GM12878 (cell line): ENCODE data around the gene CD68. TPM values are rescaled to one million over a fixed set of nuclear protein-coding genes. Genes with fewer than 3 reads are reported as not detected.
A peak's percentile ranks its signal among the peaks of the same experiment; 100 is the strongest.

Experiments
- ATAC-seq: fragments of 200-7000 bp; cut with Tn5 transposase; 3 replicates; pipeline ENCODE4 v1.9.1; 2020; ENCODE audit warnings: mild to moderate bottlenecking, moderate library complexity
- BruUV-seq: library from RNA; stranded (reverse); fragments of 400-500 nt; replicated peaks from 2 replicates; lab custom pipeline; 2021; lab: Mats Ljungman, UMichigan
- CTCF ChIA-PET: fragments of 300-600 bp; sonication (Branson Sonifier 250); formaldehyde crosslinking; extraction: SDS; loops from one replicate; lab custom pipeline; 2021; ENCODE audit warnings: inconsistent platforms; lab: Yijun Ruan, JAX
- POLR2A ChIA-PET: fragments of 350-600 bp; formaldehyde crosslinking; extraction: SDS; loops from one replicate; lab custom pipeline; 2021; ENCODE audit warnings: inconsistent platforms; lab: Charles Lee
- RAD21 ChIA-PET: fragments of 300-600 bp; sonication (Branson Sonifier 250); formaldehyde crosslinking; loops from one replicate; lab custom pipeline; 2023; ENCODE audit warnings: antibody characterized with exemption; ENCODE audit not compliant: unreplicated experiment; lab: Charles Lee
- SMC1A ChIA-PET: fragments of 300-600 bp; sonication (Branson Sonifier 250); formaldehyde crosslinking; loops from one replicate; lab custom pipeline; 2023; ENCODE audit not compliant: unreplicated experiment, uncharacterized antibody; lab: Charles Lee
- DNase-seq: peaks from one replicate; pipeline ENCODE4 v3.0.0-alpha.2; 2011; ENCODE audit warnings: low read depth, low spot score
- FAIRE-seq: peaks from 3 replicates; lab custom pipeline; 2011; peaks lifted over from hg19 to GRCh38; lab: Jason Lieb, UNC
- H2AFZ ChIP-seq: 2 replicates; pipeline ENCODE4 v1.6.0; 2011; ENCODE audit warnings: low read depth, low read length, control low read depth; ENCODE audit not compliant: control insufficient read depth
- H3K27ac ChIP-seq: 2 replicates; pipeline ENCODE4 v1.5.1; 2011; ENCODE audit warnings: control low read depth; ENCODE audit not compliant: control insufficient read depth, insufficient read depth
- H3K27me3 ChIP-seq, 2 experiments: replicated peaks in 1 of 2; 2 replicates each; pipeline versions ENCODE4 v1.6.0 to v1.6.1; 2011; ENCODE audit warnings: low read length in 1 of 2; ENCODE audit not compliant: control insufficient read depth in 2 of 2, insufficient read depth in 2 of 2
- H3K36me3 ChIP-seq, 2 experiments: 2 replicates each; pipeline ENCODE4 v1.5.1; 2011; ENCODE audit warnings: low read length in 1 of 2; ENCODE audit not compliant: control insufficient read depth in 2 of 2, insufficient read depth in 2 of 2
- H3K4me1 ChIP-seq: 2 replicates; pipeline ENCODE4 v1.6.1; 2011; ENCODE audit warnings: mild to moderate bottlenecking, low read length, moderate library complexity, mixed read lengths; ENCODE audit not compliant: control insufficient read depth, insufficient read depth
- H3K4me2 ChIP-seq: 2 replicates; pipeline ENCODE4 v1.6.0; 2011; ENCODE audit warnings: control low read depth; ENCODE audit not compliant: control insufficient read depth, insufficient read depth
- H3K4me3 ChIP-seq: fragments of 200-600 bp; sonication (generic); 2 replicates; pipeline ENCODE4 v1.5.1; 2016
- H3K79me2 ChIP-seq: 2 replicates; pipeline ENCODE4 v1.6.0; 2011; ENCODE audit warnings: low read length; ENCODE audit not compliant: control insufficient read depth, insufficient read depth
- H3K9ac ChIP-seq: 2 replicates; pipeline ENCODE4 v1.8.0; 2011; ENCODE audit warnings: low read length, control low read depth, mixed read lengths; ENCODE audit not compliant: control insufficient read depth, insufficient read depth
- H3K9me3 ChIP-seq: replicated peaks from 3 replicates; pipeline ENCODE4 v1.5.1; 2011; ENCODE audit warnings: mild to moderate bottlenecking, low read length; ENCODE audit not compliant: control insufficient read depth, insufficient read depth
- H4K20me1 ChIP-seq: 2 replicates; pipeline ENCODE4 v1.6.0; 2011; ENCODE audit not compliant: control insufficient read depth, insufficient read depth
- DPF2 ChIP-seq: fragments of 450-650 bp; IDR thresholded peaks from 2 replicates; pipeline ENCODE4 v1.6.1; 2017; ENCODE audit warnings: mild to moderate bottlenecking
- EED ChIP-seq: sonication (generic); IDR thresholded peaks from 2 replicates; pipeline ENCODE4 v1.6.1; 2016; ENCODE audit warnings: antibody characterized with exemption, low read depth
- IKZF2 ChIP-seq, 2 experiments: fragments of 450-650 bp; IDR thresholded peaks; 2 replicates each; pipeline ENCODE4 v1.6.1; 2017; ENCODE audit warnings: mild to moderate bottlenecking in 2 of 2, moderate library complexity in 2 of 2
- MTA3 ChIP-seq: IDR thresholded peaks from 2 replicates; pipeline ENCODE4 v1.6.1; 2012; ENCODE audit warnings: low read length, inconsistent platforms, borderline replicate concordance
- NR2F1 ChIP-seq: fragments of 450-650 bp; conservative IDR thresholded peaks from 2 replicates; pipeline ENCODE4 v1.6.1; 2017; ENCODE audit warnings: mild to moderate bottlenecking
- SRF ChIP-seq, 2 experiments: IDR thresholded peaks; 2 replicates each; pipeline ENCODE4 v1.6.1; 2011; ENCODE audit warnings: low read depth in 2 of 2, low read length in 2 of 2, mild to moderate bottlenecking in 1 of 2, moderate library complexity in 1 of 2
- STAT1 ChIP-seq: fragments of 450-650 bp; conservative IDR thresholded peaks from 2 replicates; pipeline ENCODE4 v1.6.1; 2014; ENCODE audit warnings: antibody characterized with exemption, mild to moderate bottlenecking
- YY1 ChIP-seq: IDR thresholded peaks from 2 replicates; pipeline ENCODE4 v1.6.1; 2011; ENCODE audit warnings: low read depth, mild to moderate bottlenecking, low read length
- WGBS: methylation state at CpG from one replicate; pipeline ENCODE4 v1.1.6; 2016; ENCODE audit warnings: low lambda C conversion rate; ENCODE audit not compliant: insufficient replicate concordance, insufficient coverage; ENCODE audit errors: missing lambda C conversion rate; 5-methylcytosine and 5-hydroxymethylcytosine counted together
- in situ Hi-C: fragments of 300-500 bp; cut with MboI; formaldehyde crosslinking; loops from 9 replicates; pipeline ENCODE4 v1.14.3; 2018; ENCODE audit warnings: mixed read lengths
- intact Hi-C: fragments of 100-400 bp; cut with micrococcal nuclease; formaldehyde crosslinking; loops from one replicate; pipeline ENCODE4 v1.14.2; 2022; ENCODE audit not compliant: unreplicated experiment
- polyA plus RNA-seq, 11 experiments: library from polyadenylated mRNA; depleted of rRNA in 4 of 11; unstranded in 6 of 11; stranded (reverse) in 5 of 11; fragments of >200 nt; fragmentation: Nextera tagmentation in 4 of 11; fragmentation: Illumina TruSeq in 1 of 11; extraction: Ambion mirVana in 4 of 11; extraction: Trizol in 1 of 11; gene quantifications; 1 replicate in 1 of 11; 2 replicates in 10 of 11; pipeline versions ENCODE4 v1.2.1 to v1.2.3, GENCODE V29; 2011 to 2016; ENCODE audit warnings: inconsistent platforms in 2 of 11, missing spikeins in 2 of 11, low read depth in 1 of 11
- total RNA-seq, 4 experiments: library from RNA; depleted of rRNA in 3 of 4; stranded (reverse); fragments of >200 nt in 3 of 4; fragmentation: Illumina TruSeq in 1 of 4; extraction: Trizol in 1 of 4; gene quantifications; 2 replicates each; pipeline versions ENCODE4 v1.2.1 to v1.2.3, GENCODE V29; 2013 to 2021
- TF ChIP-seq, protein P1 (sequence below): IDR thresholded peaks from 2 replicates; pipeline ENCODE4 v1.6.1; 2011; ENCODE audit warnings: low read depth, low read length, improper control_type of control experiment, borderline replicate concordance

CD68 gene
- total and polyA plus RNA-seq, 10 of the 15 experiments (the other 5 are each of a cell fraction or from before 2014, with no cell fraction given): 2.6 to 6.9 (median 3.8) TPM

DNA sequence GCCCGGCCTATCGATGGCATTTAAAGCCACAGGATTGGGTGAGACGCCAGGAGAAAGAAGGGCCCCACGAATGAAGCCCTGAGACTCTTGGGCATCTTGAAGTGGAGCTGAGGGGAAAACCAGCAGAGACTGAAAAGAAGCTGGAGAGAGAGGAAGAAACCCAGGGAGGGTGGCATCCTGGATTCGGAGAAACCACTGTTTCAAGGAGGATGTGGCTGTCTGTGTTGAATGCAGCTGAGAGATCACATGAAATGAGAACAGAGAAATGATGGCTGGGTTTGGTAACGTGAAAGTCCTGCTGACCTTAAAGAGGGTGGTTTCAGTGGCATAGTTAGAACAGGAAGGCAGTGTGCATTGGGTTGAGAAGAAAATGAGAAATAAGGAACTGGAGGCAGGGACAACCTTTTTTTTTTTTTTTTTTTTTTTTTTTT is 26.8 kb upstream of the CD68 start (continued):
- TF ChIP-seq SRF (IDR thresholded peaks at IDR 0.05; ENCODE audit: low read depth in 2 of 2, low read length in 2 of 2): no peak
- TF ChIP-seq DPF2: peak; percentile 71; the same call in 1 of the 2 replicates
- TF ChIP-seq IKZF2 (IDR thresholded peaks at IDR 0.05): peak; percentile 96 to 98
- 0 out of 2 replicates have a peak, but pooled peaks have one; percentile 55 for TF ChIP-seq NR2F1
- TF ChIP-seq YY1: 0 out of 2 replicates have a peak, but pooled peaks have one; percentile 38
- TF ChIP-seq EED: peak; percentile 84

DNA sequence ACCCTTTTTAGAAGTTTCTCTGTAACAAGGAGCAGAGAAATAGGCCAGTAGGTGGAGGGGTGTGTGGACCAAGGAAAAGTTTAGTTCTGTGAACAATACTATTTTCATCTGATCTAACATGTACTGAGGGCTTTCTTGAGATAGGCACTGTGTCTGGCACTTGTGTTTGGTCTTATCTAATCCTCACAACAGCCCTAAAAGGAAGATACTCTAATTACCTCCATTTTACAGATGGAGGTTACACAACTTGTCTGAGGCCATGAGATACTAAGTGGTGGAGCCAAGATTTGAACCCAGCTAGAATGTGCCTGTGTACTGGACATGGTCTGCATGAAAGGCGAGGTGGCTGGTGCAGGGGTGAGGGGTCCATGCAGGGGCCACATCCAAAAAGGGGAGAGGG is 26.1 kb upstream of the CD68 start:
- SMC1A ChIA-PET: interaction anchor here (2.2 kb wide), 1 partner anchor 38 kb away, joined by 10 read pairs; no protein-coding TSS in a partner anchor
- FAIRE-seq (peak; percentile 75), DNase-seq (no peak), ATAC-seq (no peak)
- H3K4me1 ChIP-seq: peaks cover 36% of the 10 kb centered on the region
- CTCF ChIA-PET: interaction anchor here (0.8 to 2.5 kb wide), 7 partner anchors 7 to 134 kb away, joined by 3 to 20 read pairs (median 4); partner anchors contain the start of genes SENP3 and TP53
- no peaks in the 10 kb centered on the region for H4K20me1 ChIP-seq
- intact Hi-C loops (no loop called here), in situ Hi-C loops (loop anchor here (25.0 kb wide), 1 partner anchor 516 kb away; the partner anchor contains the start of genes SLC16A11 and SLC16A13)
- H3K79me2 ChIP-seq: no peaks in the 10 kb centered on the region; the same call in 1 of the 2 replicates
- BruUV-seq: no TSS peak
- POLR2A ChIA-PET: interaction anchor here (0.7 to 1.0 kb wide), 3 partner anchors 217 to 373 kb away, joined by 3 to 6 read pairs (median 3); partner anchors contain the start of genes ACADVL, ACAP1 and DLG4
- no peaks in the 10 kb centered on the region for H3K36me3 ChIP-seq
- no peaks in the 10 kb centered on the region; a peak in 1 of 4 replicates for H3K27me3 ChIP-seq
- RAD21 ChIA-PET: interaction anchor here (1.3 to 1.8 kb wide), 2 partner anchors 38 to 39 kb away, joined by 5 to 6 read pairs; no protein-coding TSS in a partner anchor
- H3K9ac ChIP-seq: no peak overlapping the region
- WGBS: 91% methylated on average over 1 of the region's 1 CpG
- no peak overlapping the region for H3K4me3 ChIP-seq
- peak overlapping the region; percentile 7; the same call in 1 of the 2 replicates for H3K27ac ChIP-seq
- no peaks in the 10 kb centered on the region for H3K9me3 ChIP-seq
- H3K4me2 ChIP-seq: peak overlapping the region; percentile 45
- no peak overlapping the region for H2AFZ ChIP-seq
- TF ChIP-seq STAT1 (no peak), MTA3 (0 out of 2 replicates have a peak, but pooled peaks have one; percentile 6)
- TF ChIP-seq, protein P1, sequence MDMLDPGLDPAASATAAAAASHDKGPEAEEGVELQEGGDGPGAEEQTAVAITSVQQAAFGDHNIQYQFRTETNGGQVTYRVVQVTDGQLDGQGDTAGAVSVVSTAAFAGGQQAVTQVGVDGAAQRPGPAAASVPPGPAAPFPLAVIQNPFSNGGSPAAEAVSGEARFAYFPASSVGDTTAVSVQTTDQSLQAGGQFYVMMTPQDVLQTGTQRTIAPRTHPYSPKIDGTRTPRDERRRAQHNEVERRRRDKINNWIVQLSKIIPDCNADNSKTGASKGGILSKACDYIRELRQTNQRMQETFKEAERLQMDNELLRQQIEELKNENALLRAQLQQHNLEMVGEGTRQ: no peak
